Lower leg skin (tissue), 3 donors: ENCODE results near the gene AKAP5.

ENCODE experiments used
- CTCF ChIP-seq, 3 donors: fragments of 450-650 bp; IDR thresholded peaks; one replicate each; pipeline ENCODE4 v1.5.1; 2016; ENCODE audit warnings: antibody characterized with exemption in 3 of 3, mild to moderate bottlenecking in 3 of 3, moderate library complexity in 2 of 3
- POLR2A ChIP-seq, 2 donors: fragments of 450-650 bp; IDR thresholded peaks; one replicate each; pipeline ENCODE4 v1.6.1; 2016 to 2017; ENCODE audit warnings: antibody characterized with exemption in 2 of 2, mild to moderate bottlenecking in 1 of 2, moderate library complexity in 1 of 2

GRCh38 chr14:64463195-64463594 is 2.1 kb upstream of the AKAP5 start:
- TF ChIP-seq CTCF (IDR thresholded peaks at IDR 0.05): no peak
- TF ChIP-seq POLR2A (IDR thresholded peaks at IDR 0.05): no peak
